GM19467 (cell line): ENCODE results near the gene GABRR3.

Experiments used
- ATAC-seq: cut with Tn5 transposase; IDR thresholded peaks from one replicate; pipeline ENCODE4 v1.9.1; 2021; ENCODE audit warnings: mild to moderate bottlenecking, moderate library complexity; ENCODE audit not compliant: unreplicated experiment

Gene GABRR3

GRCh38 chr3:97992547-97993173, 42.5 kb downstream of the GABRR3 start:
- ATAC-seq = no peak

- ATAC-seq = no peak
These were observed 43.8 kb downstream of the GABRR3 start for GRCh38 chr3:97991293-97991682.

- no peak for ATAC-seq
These were observed 44.4 kb downstream of the GABRR3 start for GRCh38 chr3:97990624-97991292.

- no peak for ATAC-seq
These were observed 46.1 kb downstream of the GABRR3 start for GRCh38 chr3:97988784-97989568.

GRCh38 chr3:97987306-97987705, 47.8 kb downstream of the GABRR3 start:
- no peak for ATAC-seq

GRCh38 chr3:97983933-97984491, 51.1 kb downstream of the GABRR3 start:
- no peak for ATAC-seq

GRCh38 chr3:97981886-97982285, 53.2 kb downstream of the GABRR3 start:
- ATAC-seq = no peak

GRCh38 chr3:97979610-97980009, 55.5 kb downstream of the GABRR3 start:
- no peak for ATAC-seq

GRCh38 chr3:97975466-97975865, 59.6 kb downstream of the GABRR3 start:
- no peak for ATAC-seq

- ATAC-seq = no peak
These were observed 60.1 kb downstream of the GABRR3 start for GRCh38 chr3:97974996-97975395.

- ATAC-seq = no peak
These were observed 62.1 kb downstream of the GABRR3 start for GRCh38 chr3:97972976-97973375.

- ATAC-seq = peak; percentile 84
These were observed 63.2 kb downstream of the GABRR3 start, which contains the start of gene RIOX2 for GRCh38 chr3:97971679-97972567. Gene RIOX2, minus strand, starts transcription at chr3:97972431. Its CDS starts 4,838 bp downstream, at chr3:97967593.

GRCh38 chr3:97970956-97971620, 64.0 kb downstream of the GABRR3 start:
- ATAC-seq = no peak

GRCh38 chr3:97970156-97970555, 65.0 kb downstream of the GABRR3 start:
- no peak for ATAC-seq

GRCh38 chr3:97969541-97969940, 65.6 kb downstream of the GABRR3 start:
- ATAC-seq = no peak

GRCh38 chr3:97968376-97968775, 66.7 kb downstream of the GABRR3 start:
- no peak for ATAC-seq

GRCh38 chr3:97967966-97968365, 67.1 kb downstream of the GABRR3 start:
- no peak for ATAC-seq

- no peak for ATAC-seq
These were observed 73.9 kb downstream of the GABRR3 start for GRCh38 chr3:97960993-97961766.

- ATAC-seq = no peak
These were observed 74.6 kb downstream of the GABRR3 start for GRCh38 chr3:97960551-97960950.
